Neural cell (in vitro differentiated cells): ENCODE measurements around the gene SPOCD1. TPM values are rescaled to one million over a fixed set of nuclear protein-coding genes. Genes with fewer than 3 reads are reported as not detected.

Experiments
- H2AFZ ChIP-seq: fragments of 200-600, 300-800 bp; sonication (generic), shearing (Covaris generic); 2 replicates; pipeline ENCODE4 v1.6.0; 2014; ENCODE audit warnings: low read depth, mild to moderate bottlenecking, antibody characterized with exemption, low read length, moderate library complexity
- H3F3A ChIP-seq: fragments of 200-600 bp; shearing (Covaris generic); 2 replicates; pipeline ENCODE4 v1.6.1; 2016; ENCODE audit warnings: mild to moderate bottlenecking, moderate library complexity, mixed read lengths, antibody characterized with exemption, low read length; ENCODE audit not compliant: insufficient read depth, poor library complexity, severe bottlenecking
- H3K27ac ChIP-seq: fragments of 200-600, 300-800 bp; sonication (generic), shearing (Covaris generic); 2 replicates; pipeline ENCODE4 v1.5.1; 2014; ENCODE audit warnings: mild to moderate bottlenecking, low read length, moderate library complexity
- H3K27me3 ChIP-seq: fragments of 300-800, 200-600 bp; sonication (generic), shearing (Covaris generic); 2 replicates; pipeline ENCODE4 v1.6.0; 2014; ENCODE audit warnings: mild to moderate bottlenecking, low read depth, low read length, moderate library complexity; ENCODE audit not compliant: insufficient read depth
- H3K36me3 ChIP-seq: fragments of 300-800, 200-600 bp; sonication (generic), shearing (Covaris generic); 2 replicates; pipeline ENCODE4 v1.5.1; 2014; ENCODE audit warnings: mild to moderate bottlenecking, antibody characterized with exemption, low read length, moderate library complexity; ENCODE audit not compliant: insufficient read depth
- H3K4me2 ChIP-seq: fragments of 300-800, 200-600 bp; sonication (generic), shearing (Covaris generic); 2 replicates; pipeline ENCODE4 v1.6.0; 2014; ENCODE audit warnings: mild to moderate bottlenecking, low read length
- H3K4me3 ChIP-seq: fragments of 300-800, 200-600 bp; sonication (generic), shearing (Covaris generic); 2 replicates; pipeline ENCODE4 v1.5.1; 2014; ENCODE audit warnings: mild to moderate bottlenecking, low read length, moderate library complexity
- H3K79me2 ChIP-seq: fragments of 200-600 bp; shearing (Covaris generic); replicated peaks from 2 replicates; pipeline ENCODE4 v1.6.0; 2014; ENCODE audit warnings: mild to moderate bottlenecking, low read length, moderate library complexity; ENCODE audit not compliant: insufficient read depth
- H3K9ac ChIP-seq: fragments of 300-800, 200-600 bp; sonication (generic), shearing (Covaris generic); 2 replicates; pipeline ENCODE4 v1.6.1; 2016; ENCODE audit warnings: mild to moderate bottlenecking, low read length, mixed read lengths
- H3K9me2 ChIP-seq: fragments of 200-600 bp; shearing (Covaris generic); 2 replicates; pipeline ENCODE4 v1.6.1; 2016; ENCODE audit warnings: mild to moderate bottlenecking, low read length, mixed read lengths; ENCODE audit not compliant: insufficient read depth
- H3K9me3 ChIP-seq: fragments of 200-600, 300-800 bp; sonication (generic), shearing (Covaris generic); 2 replicates; pipeline ENCODE4 v1.6.1; 2016; ENCODE audit warnings: mild to moderate bottlenecking, mixed run types, low read length, moderate library complexity, mixed read lengths
- H4K20me1 ChIP-seq: fragments of 200-600 bp; shearing (Covaris generic); 2 replicates; pipeline ENCODE4 v1.6.1; 2016; ENCODE audit warnings: mild to moderate bottlenecking, mixed run types; ENCODE audit not compliant: insufficient read depth
- CTCF ChIP-seq: fragments of 450-650 bp; IDR thresholded peaks from 2 replicates; pipeline ENCODE4 v1.5.1; 2014; ENCODE audit warnings: antibody characterized with exemption, mild to moderate bottlenecking, moderate library complexity; ENCODE audit not compliant: poor library complexity, severe bottlenecking
- EP300 ChIP-seq: fragments of 450-650 bp; conservative IDR thresholded peaks from 2 replicates; pipeline ENCODE4 v1.6.1; 2014; ENCODE audit warnings: antibody characterized with exemption, mild to moderate bottlenecking, moderate library complexity; ENCODE audit not compliant: poor library complexity, severe bottlenecking
- EZH2 ChIP-seq: fragments of 200-600, 300-800 bp; shearing (Covaris generic), sonication (generic); IDR thresholded peaks from 2 replicates; pipeline ENCODE4 v1.6.1; 2014; ENCODE audit warnings: antibody characterized with exemption, low read length, borderline replicate concordance, mild to moderate bottlenecking; ENCODE audit not compliant: insufficient read depth, poor library complexity, severe bottlenecking
- MXI1 ChIP-seq: fragments of 450-650 bp; conservative IDR thresholded peaks from 2 replicates; pipeline ENCODE4 v1.6.1; 2014; ENCODE audit warnings: antibody characterized with exemption, mild to moderate bottlenecking; ENCODE audit not compliant: poor library complexity, severe bottlenecking
- POLR2AphosphoS5 ChIP-seq: IDR thresholded peaks from 2 replicates; pipeline ENCODE4 v1.6.1; 2012
- RAD21 ChIP-seq: fragments of 450-650 bp; conservative IDR thresholded peaks from 2 replicates; pipeline ENCODE4 v1.6.1; 2014; ENCODE audit warnings: antibody characterized with exemption, mild to moderate bottlenecking, moderate library complexity
- REST ChIP-seq: IDR thresholded peaks from 2 replicates; pipeline ENCODE4 v1.6.1; 2012; ENCODE audit warnings: borderline replicate concordance
- SMC3 ChIP-seq: fragments of 450-650 bp; conservative IDR thresholded peaks from 2 replicates; pipeline ENCODE4 v1.6.1; 2014; ENCODE audit warnings: antibody characterized with exemption, mild to moderate bottlenecking, moderate library complexity; ENCODE audit not compliant: poor library complexity
- TAF1 ChIP-seq: IDR thresholded peaks from 2 replicates; pipeline ENCODE4 v1.6.1; 2012; ENCODE audit warnings: low read depth
- polyA plus RNA-seq: library from polyadenylated mRNA; depleted of rRNA; stranded (reverse); fragments of >200 nt; gene quantifications from 2 replicates; pipeline ENCODE4 v1.2.3, GENCODE V29; 2014

SPOCD1 gene
- polyA plus RNA-seq, 1 donor from 2014 or later: not detected

GRCh38 chr1:31776032-31776431 is 39.8 kb downstream of the SPOCD1 start:
- Histone ChIP-seq H4K20me1 (no peaks in the 10 kb centered on the region), H3F3A (no peaks in the 10 kb centered on the region), H2AFZ (no peak overlapping the region), H3K27me3 (peaks cover 39% of the 10 kb centered on the region), H3K27ac (no peak overlapping the region), H3K4me2 (no peak overlapping the region), H3K4me3 (no peak overlapping the region), H3K9me2 (no peaks in the 10 kb centered on the region), H3K79me2 (no peaks in the 10 kb centered on the region), H3K36me3 (no peaks in the 10 kb centered on the region), H3K9ac (no peak overlapping the region), H3K9me3 (no peaks in the 10 kb centered on the region)
- TF ChIP-seq MXI1 (no peak), SMC3 (no peak), EP300 (no peak), RAD21 (no peak)

- Histone ChIP-seq H4K20me1 (no peaks in the 10 kb centered on the region), H3K9ac (no peak overlapping the region), H3K9me2 (no peaks in the 10 kb centered on the region), H3K4me3 (no peak overlapping the region), H3K4me2 (no peak overlapping the region), H3F3A (no peaks in the 10 kb centered on the region), H3K79me2 (no peaks in the 10 kb centered on the region), H3K9me3 (no peaks in the 10 kb centered on the region), H2AFZ (no peak overlapping the region), H3K36me3 (no peaks in the 10 kb centered on the region), H3K27ac (no peak overlapping the region), H3K27me3 (peaks cover 42% of the 10 kb centered on the region)
- TF ChIP-seq RAD21 (no peak), POLR2AphosphoS5 (no peak), EZH2 (no peak), TAF1 (no peak), CTCF (no peak), EP300 (no peak), REST (no peak), MXI1 (no peak), SMC3 (no peak)
These were observed 40.4 kb downstream of the SPOCD1 start for GRCh38 chr1:31775210-31775999.

GRCh38 chr1:31774495-31774894 is 41.3 kb downstream of the SPOCD1 start:
- Histone ChIP-seq H3F3A (no peaks in the 10 kb centered on the region), H3K9ac (no peak overlapping the region), H3K79me2 (no peaks in the 10 kb centered on the region), H2AFZ (no peak overlapping the region), H3K4me3 (no peak overlapping the region), H3K27me3 (peaks cover 42% of the 10 kb centered on the region), H3K27ac (no peak overlapping the region), H4K20me1 (no peaks in the 10 kb centered on the region), H3K4me2 (no peak overlapping the region), H3K36me3 (no peaks in the 10 kb centered on the region), H3K9me2 (no peaks in the 10 kb centered on the region), H3K9me3 (no peaks in the 10 kb centered on the region)
- TF ChIP-seq POLR2AphosphoS5 (no peak), RAD21 (no peak), TAF1 (no peak), REST (no peak), SMC3 (no peak), EP300 (no peak), EZH2 (no peak), CTCF (no peak), MXI1 (no peak)
